Forelimb muscle (tissue), 1 donor: ENCODE data around the gene PACSIN3. TPM values are rescaled to one million over a fixed set of nuclear protein-coding genes. Genes with fewer than 3 reads are reported as not detected.

ENCODE experiments used
- DNase-seq: peaks from one replicate; pipeline ENCODE4 v3.0.0-alpha.2; 2013; ENCODE audit warnings: low read depth
- polyA plus RNA-seq: library from polyadenylated mRNA; unstranded; fragments of 120-200 nt; gene quantifications from one replicate; pipeline ENCODE4 v1.2.1, GENCODE V29; 2013; ENCODE audit not compliant: insufficient read length

The PACSIN3 gene
- polyA plus RNA-seq, 1 donor = 250 TPM

DNA sequence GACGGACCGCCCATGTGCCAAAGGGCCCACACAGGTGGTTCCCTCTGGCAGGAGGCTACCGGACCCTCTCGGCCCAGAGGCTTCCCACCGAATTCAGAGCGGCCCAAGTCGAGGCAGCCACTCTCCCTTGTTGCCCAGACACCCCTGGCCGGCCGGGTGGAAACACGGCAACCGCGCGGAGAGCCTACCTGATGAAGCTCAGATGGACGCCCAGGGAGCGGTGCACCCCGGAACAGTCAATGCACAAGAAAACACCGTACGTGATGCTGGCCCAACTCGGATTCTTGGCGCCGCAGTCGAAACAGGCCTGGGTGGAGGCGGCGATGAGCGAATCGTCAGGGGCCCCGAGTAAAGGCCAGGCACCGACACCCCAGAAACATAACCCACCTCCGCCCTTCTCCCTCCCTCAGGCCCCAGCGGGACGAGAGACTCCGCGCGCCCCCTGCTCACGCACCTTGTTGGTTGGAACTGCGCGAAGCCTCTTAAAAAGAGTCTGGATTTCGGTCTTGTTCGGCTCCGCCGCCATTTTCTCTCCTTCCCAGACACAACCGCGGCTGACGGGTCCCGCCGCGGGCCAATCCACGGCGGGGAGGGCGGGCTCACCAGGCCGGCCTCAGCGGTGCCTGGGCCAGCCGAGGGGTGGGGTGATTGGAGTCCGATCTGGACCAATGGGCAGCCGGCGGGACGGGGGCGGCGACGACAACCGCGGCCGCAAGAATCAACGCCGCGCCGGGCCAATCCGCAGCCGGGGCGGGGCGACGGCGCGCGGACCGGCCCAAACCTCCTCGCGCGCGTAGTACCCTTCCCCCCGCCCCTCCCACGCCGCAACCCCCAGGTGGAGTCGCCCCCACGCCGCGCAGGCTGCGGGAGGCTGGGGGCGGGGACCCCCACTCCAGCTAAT, 9.7 kb downstream of the PACSIN3 start, which contains the start of gene ARFGAP2:
ARFGAP2 (minus strand) TSS at position 552 of the 901 bp plus-strand sequence; CDS start at position 526, 26 bp downstream.
- peak; percentile 84 for DNase-seq

DNA sequence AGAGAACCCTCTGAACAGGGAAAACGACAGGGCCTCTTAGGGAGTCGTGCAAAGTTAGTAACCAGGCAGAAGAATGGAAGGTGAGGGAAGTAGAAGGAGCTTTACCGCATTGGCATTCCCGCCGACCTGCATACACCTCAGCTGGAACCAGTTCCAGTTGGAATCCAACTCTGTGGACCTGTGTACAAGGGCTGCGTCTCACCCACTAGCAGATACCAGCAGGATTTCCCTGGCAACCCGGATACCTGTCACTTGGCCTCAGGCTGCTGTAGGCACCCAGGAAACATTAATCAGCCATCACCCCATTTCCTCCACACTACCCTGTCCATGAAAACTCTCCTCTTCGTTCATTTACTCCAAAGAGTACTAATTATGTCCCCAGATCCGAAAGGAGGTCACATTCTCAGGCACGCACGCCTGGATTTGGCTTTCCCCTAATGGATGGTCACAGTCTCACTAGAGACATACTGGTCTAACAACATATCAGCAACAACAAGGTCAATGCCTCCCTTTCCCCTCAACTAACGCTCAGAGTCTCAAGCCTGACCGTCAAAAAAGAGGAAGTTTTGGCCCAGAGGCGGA, 10.4 kb downstream of the PACSIN3 start:
- no peak for DNase-seq

DNA sequence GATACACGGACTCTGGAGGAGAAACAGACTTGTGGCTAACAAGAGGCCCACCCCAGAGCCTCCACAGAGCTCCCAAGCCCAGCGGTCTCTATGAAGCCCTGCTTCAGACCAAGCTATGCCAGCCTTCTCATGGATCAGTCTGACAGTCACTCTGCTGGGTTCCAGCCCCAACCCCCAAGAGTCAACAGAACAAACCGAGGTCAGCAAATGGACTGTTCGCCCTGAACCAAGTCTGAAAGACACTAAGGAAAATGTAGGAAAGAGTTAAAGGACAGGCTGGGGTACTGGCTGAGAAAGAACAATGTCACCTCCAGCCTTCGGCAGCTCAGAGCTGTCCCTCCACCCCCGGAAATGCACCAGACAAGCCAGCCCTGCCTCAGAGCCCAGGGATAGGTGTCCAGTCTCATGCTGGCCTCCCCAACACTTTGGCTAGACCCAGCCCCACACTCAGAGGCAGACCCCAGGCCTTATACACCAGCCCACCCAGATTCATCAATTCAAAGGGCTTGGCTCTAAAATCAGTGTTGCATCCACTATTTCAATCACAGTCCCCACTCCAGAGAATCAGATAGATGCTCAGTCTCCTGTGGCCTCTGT, 13.4 kb downstream of the PACSIN3 start:
- DNase-seq = no peak

DNA sequence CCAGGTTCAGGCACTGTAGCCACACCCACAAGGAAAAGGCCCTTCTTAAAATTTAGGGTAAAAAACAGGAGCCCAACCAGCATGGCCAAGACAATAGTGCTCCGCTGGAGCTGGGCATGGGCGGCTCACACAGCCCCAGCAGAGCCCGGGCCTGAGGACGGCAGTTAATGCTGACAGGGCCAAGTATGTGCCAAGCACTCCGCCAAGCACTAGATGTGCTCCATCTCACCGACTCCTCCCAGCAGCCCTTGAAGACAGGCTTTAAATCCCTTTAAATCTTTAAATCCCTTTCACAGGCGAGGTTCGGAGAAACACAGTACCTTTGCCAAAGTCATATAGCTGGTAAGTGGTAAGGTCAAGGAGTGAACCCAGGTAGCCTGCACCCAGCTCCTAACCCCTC, 14.4 kb downstream of the PACSIN3 start:
- DNase-seq = no peak

DNA sequence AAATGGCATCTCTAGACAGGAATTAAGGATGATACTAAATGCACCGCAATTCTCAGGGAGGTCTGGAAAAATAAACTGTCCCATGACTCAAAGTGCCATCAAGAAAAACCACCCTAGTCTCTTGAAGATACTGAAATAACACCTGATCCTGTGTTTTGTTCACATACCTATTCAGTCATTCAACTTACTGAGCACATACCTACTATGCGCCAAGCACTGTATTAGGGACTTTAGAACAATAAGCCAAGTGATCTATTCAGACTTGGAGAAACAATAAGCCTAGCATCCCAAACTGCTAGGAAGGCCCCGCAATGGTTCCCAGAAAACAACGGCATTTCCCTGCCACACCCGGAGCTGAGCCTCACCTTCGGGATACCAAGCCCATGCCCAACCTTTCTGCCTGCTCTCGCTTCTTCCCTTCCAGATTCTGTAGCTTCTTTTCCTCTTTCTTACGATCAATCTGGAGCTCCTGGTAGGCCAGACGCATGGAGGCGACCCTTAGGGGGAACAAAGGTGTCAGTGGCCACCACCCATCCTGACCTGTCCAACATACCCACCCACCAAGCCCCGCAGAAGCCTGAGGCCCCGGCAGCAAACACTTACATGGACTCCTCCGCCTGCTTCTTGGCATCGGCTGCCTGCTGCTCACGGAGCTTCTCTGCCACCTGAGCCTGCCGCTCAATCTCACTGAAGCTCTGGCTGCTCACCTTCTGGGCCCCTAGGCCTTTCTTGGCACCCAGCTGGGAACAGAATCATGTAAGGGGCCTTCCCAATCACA, 15.0 kb downstream of the PACSIN3 start:
- no peak for DNase-seq

DNA sequence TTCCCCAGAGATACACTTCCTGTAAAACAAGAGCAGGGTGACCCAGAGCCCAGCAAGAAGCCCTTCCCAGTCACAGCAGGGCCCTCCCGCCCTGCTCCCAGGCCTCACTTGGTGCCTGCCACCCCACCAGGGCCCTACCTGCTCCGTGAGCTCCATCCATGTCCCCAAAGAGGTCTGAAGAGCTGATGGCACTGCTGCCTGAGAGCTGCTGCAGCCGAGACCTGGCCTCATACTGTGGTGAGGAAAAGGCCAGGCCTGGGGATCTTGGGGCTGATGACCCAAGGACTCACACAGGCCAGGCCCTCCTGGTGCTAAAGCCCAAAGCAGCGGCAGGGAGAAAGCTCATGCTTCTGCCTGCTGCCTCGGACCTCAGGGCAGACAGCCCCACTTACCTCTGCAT, 19.9 kb downstream of the PACSIN3 start:
- no peak for DNase-seq

DNA sequence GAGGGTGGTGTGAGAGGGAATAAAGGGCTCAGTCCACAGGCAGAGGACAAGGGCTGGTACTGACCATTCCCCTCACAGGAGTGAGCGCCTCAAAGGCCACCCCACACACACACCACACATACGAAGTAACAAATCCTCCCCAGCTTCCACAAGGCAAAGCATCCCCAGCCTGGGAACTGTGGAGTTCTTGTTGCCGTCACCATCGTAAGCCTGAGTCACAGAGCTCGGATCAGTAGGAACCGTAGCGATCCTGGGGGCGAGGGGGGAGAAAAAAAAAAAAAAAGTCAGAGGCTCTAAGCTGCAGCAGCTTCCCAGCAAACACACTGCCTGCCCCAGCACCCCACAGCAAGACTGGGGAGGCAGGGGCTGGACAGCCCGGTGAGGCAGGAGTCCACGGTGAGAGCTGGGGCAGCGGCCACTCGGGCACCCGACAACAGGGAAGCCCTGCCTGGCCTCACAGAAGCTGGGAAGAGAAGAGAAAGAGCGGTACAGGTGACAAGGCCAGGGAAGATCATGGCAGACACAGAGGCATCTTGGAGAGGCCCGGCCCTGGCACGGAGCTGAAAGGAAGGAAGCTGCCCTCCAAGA, 20.9 kb downstream of the PACSIN3 start:
- DNase-seq = no peak

DNA sequence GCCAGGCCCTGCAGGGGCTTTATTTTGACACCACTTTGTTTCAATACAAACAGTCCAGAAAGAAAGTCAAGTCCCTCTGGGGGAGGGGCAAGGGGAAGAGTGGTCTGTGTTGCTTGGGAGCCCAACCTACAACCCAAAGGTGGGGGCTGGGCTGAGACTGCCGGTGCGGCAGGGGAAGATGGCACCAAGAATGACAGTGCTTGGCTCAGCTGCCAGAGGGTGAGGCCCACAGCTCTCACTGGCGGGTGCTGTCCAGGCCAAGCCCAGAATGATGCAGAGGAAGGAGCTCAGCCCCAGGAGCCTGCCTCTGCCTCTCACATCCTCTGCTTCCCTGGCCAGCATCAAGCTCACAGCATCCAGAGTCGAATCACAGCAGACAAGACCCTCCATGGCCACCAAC, 21.9 kb downstream of the PACSIN3 start:
- DNase-seq = no peak

DNA sequence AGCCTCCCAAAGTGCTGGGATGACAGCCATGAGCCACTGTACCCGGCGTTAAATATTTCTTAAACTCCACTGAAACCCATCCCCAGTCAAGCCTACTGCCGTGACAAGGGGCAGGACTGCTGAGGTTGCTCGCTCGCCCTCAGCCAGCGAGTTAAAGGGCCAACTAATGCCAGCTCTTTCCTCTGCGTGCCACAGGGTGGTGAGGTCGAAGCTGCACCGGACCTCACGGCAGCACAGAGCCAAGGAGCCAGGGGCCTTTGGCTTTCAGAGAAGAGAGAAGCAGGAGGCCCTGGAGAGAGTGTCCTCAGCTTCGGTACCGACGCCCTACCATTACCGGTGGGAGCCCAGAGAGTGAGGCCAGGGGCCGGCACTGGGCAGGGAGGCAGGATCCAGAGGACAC, 22.3 kb downstream of the PACSIN3 start:
- DNase-seq = no peak

DNA sequence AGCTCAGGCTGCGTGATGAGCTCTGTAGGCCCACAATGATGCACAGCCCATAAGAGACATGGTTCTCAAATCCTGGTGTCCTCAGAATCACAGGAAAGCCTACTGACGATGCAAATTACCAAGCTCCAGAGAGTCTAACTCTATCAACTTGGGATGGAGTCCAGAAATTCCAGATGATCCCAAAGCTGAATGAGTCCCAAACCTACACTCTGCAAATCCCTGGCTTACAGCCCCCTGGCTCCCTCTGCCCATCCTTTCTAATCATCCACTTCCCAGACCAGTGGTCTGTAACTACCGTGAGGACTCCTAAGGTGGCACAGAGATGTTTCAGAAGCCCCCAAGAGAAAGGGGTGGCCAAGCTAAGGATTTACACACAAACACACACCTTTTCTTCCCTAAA, 23.0 kb downstream of the PACSIN3 start:
- no peak for DNase-seq

DNA sequence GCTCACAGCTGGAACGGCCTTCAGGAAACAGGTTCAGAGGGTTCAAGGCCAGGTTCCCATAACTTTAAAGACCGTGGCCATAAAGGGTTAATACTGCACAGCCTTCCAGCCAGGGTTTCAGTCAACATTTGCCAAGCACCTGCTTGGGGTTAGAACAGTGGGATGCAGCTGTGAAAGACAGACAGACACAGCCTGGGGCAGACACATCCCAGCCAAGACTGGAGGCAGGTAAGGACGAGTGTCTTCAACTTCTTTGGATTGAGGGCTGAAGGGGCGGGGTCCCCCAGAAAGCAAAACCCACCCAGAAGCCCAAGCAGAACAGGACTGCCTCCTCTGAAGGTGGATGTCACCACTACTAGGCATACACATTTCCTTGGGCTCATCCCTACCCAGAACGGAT, 23.8 kb downstream of the PACSIN3 start:
- DNase-seq = no peak

DNA sequence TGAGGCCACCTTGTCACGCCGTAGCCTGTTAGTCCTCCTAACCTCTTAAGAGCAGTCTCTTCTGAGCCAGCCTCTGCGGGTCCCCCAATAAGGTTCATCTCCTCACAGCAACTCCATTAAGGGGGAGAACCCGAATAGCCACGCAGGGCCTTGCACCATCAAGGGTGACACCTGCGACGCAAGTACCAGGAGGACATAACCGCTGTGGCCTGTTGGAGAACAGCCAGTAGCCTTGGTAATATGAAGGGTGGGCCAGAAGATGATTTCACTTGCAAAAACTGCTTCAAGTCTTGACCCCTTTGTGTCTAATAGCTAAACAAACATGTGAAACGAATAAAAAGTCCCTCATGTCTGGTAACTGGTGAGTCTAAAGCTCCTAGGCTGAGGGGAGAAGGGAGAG, 24.3 kb downstream of the PACSIN3 start:
- no peak for DNase-seq

DNA sequence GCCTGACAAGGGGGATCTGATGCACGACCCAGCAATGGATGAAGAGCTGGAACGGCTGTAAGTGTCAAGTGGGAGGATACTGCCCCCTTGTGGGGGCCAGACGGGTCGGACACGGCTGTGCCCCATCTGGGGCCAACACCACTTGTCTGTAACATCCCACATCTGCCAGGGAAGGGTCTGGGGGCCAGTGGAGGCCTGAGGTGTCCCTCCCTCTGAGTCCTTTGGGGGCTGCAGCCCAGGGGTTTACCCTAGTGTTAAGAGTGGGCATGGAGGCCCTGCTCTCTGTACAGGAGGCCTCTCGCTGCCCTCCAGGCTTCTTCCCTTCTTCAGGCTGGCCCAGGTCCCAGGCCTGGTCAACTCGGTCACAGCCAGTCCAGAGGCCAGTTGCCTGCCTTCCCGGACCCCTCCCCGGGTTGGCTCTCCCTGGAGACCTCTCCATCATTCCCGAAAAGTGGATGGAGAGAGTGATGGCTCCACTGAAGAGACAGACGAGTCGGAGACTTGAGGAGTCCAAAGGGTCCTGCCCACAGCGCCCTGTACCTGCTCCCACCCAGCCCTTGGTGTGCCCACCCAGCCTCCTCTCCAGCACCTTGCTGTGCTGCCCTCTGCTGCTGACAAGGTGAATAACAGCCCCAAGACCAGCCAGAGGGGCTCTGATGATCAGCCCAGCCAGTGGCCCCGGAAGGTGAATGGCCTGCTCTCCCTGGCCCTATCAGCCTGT, 24.9 kb downstream of the PACSIN3 start:
- no peak for DNase-seq

DNA sequence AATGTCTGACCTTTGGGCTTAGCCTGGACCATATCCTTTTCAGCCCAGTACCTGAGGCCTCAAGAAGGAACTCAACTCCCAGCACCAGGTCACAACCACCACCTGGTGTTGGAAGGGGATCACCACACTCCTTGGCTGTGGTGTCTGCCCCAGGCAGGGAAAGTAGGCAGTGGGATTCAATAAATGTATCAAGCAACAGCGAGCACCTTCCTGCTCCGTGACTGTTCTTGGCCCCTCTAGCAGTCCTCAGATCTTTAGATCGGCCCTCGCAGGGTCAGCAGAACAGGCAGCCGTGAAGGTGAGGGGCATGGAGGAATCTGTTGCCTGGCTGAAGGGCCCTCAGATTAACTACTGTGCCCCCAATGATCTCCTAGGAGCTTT, 25.5 kb downstream of the PACSIN3 start:
- no peak for DNase-seq

DNA sequence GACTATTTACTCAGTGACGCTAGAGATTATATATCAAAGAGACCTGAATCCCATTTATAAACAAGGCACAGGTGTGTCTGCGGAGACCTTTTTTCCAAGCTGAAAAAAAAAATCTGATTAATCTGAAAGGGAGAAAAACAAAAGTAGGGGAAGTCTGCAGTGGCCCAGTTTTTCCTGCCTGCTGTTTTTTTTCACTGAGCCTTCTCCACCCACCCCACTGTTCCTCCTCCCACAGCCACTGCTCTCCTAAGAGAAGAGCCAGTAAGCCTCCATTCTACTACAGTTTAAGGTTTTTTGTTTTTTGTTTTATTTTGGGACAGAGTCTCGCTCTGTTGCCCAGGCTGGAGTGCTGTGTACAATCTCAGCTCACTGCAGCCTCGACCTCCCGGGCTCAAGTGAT, 28.0 kb downstream of the PACSIN3 start:
- DNase-seq = no peak

DNA sequence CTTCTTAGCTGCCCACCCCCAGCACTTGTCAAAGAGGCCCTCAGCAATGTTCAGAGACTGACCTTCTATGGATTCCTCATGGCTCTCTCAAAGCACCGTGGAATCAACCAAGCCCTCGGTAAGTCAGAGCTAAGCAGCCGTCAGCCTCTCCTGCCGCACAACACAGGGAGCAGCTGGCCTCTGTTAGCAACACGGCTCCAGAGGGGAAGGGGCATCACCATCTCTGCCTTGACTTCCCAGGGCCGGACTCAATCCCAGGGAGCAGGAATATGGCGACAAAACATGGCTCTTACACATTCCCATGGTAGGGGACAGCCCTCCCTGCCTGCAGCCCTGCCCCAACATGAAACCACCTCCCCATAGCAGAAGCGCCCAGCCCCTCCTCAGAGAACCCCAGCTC, 28.4 kb downstream of the PACSIN3 start:
- DNase-seq = no peak

DNA sequence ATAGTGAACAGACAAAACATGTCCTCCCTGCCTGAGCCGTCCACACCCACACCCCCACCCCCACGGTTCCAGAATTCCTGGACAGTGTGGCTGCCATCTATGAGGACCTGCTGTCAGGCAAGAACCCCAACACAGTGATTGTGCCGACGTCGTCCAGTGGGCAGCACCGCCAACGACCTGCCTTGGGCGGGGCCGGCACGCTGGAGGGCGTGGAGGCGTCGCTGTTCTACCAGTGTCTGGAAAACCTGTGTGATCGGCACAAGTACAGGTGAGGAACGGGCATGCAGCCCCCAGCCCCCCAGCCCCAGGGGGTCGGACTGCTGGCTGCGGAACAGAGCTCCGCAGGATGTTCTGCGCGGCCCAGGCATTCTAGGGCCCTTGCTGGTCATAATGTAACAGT, 29.3 kb downstream of the PACSIN3 start:
- no peak for DNase-seq

DNA sequence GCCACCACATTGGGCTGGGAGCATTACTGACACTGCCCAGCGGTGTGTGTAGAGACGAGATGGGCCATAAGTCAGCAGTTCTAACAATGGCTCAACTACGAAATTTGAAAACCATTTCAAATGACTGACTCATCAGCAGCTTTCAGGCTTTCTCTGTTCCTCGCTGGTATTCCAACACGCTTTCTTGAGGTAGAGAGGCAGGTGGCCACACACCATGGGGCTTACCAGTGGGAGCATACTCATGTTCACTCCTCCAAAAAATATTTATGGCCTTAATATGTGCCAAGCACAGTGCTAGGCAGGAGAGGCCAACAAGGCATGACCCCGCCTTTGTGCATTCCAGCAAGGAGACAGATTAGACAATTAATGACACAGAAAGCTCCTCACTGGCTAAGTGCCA, 29.9 kb downstream of the PACSIN3 start:
- no peak for DNase-seq

DNA sequence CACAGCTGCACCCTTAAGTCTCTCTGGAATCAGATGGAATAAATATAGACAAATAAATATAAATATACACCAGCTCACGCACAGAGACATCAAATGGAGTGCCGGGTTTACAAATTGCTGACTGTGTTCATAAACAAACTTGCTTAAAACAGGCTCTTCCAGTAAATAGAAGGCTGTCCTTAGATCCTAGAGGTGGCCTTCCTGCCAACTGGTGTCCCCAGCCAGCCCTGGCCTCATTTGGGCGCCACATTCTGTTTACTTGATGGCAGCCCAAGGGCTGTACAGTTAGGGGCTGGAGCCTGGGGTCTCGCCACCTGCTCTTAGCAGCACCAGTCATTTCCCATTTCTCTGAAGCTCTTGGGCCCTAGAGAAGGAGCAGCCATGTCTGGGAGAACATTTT, 30.4 kb downstream of the PACSIN3 start:
- DNase-seq = no peak

DNA sequence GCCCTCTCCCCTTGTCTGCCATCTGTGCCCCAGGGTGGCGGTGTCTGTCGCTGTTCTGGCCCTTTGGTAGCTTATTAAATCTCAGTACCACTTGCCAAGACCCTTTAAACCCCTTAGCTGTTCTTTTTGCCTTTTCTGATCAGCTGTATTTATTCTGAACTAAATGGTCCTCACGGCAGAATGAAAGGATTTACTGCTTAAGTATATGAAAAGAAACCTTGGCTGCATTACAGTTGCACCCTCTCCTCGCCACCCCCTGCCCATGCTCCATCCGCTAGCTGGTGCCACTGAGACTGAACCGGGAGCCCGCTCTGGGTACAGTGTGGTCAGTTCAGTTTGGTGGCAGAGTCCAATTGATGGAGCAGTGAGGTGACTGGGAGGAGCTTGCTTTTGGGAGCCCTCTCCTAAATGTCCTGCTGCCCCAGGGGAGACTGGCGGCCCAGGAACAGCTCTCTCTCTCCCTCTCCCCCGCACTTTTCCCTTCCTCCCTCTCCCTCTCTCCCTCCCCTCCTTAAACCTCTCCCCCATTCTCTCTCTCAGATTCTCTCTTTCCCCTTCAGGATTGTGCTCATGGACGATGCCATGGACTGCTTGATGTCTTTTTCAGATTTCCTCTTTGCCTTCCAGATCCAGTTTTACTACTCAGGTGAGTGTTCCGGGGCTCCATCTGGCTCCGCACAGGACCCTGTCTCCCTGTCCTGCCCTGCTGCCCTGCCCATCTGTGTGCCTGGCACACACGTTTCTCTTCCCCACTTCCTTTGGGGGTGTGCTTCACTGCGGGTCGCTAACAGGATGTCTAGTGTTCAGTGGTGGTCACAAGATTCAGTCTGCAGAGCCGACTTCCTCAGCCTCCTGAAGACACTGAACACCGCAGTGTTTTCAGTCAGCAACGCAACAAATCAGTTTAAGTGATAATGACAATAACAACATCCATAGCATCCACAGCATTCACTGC, 31.3 kb downstream of the PACSIN3 start:
- DNase-seq = no peak
